Testis (tissue), 2 donors: ENCODE results near the gene RXRA.

ENCODE experiments used
- POLR2A ChIP-seq: fragments of 450-650 bp; IDR thresholded peaks from one replicate; pipeline ENCODE4 v1.6.1; 2017; ENCODE audit warnings: antibody characterized with exemption, mild to moderate bottlenecking, moderate library complexity
- TF ChIP-seq, protein P1 (sequence below), 3 experiments: fragments of 450-650 bp in 2 of 3; fragments of 200-600 bp in 1 of 3; sonication (generic) in 1 of 3; IDR thresholded peaks; one replicate each; pipeline ENCODE4 v1.5.1; 2016 to 2019; ENCODE audit warnings: antibody characterized with exemption in 3 of 3, mild to moderate bottlenecking in 2 of 3, moderate library complexity in 1 of 3

DNA sequence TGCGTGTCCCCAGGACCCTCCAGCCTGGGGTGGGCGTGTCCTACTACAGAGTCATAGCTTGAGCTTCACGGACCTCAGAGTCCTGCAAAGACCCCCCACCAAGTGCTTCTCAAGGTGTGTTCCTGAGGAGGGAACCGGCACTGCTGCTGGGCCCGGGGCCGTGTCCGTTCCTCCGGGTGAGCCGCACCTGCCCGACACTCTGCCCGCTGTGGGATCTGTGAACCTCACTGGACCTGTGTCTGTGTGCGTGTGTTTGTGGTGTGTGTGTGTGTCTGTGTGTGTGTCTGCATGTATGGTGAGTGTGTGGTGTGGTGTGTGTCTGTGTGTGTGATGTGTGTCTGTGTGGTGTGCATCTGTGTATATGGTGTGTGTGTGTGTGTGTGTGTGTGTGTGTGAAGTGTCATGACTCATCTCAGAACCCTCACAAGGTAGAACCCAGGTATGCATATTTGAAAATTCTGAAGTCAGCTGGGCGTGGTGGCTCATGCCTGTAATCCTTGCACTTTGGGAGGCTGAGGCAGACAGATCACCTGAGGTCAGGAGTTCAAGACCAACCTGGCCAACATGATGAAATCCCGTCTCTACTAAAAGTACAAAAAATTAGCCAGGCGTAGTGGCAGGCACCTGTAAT lies 40.9 kb upstream of the RXRA start:
- TF ChIP-seq, protein P1, sequence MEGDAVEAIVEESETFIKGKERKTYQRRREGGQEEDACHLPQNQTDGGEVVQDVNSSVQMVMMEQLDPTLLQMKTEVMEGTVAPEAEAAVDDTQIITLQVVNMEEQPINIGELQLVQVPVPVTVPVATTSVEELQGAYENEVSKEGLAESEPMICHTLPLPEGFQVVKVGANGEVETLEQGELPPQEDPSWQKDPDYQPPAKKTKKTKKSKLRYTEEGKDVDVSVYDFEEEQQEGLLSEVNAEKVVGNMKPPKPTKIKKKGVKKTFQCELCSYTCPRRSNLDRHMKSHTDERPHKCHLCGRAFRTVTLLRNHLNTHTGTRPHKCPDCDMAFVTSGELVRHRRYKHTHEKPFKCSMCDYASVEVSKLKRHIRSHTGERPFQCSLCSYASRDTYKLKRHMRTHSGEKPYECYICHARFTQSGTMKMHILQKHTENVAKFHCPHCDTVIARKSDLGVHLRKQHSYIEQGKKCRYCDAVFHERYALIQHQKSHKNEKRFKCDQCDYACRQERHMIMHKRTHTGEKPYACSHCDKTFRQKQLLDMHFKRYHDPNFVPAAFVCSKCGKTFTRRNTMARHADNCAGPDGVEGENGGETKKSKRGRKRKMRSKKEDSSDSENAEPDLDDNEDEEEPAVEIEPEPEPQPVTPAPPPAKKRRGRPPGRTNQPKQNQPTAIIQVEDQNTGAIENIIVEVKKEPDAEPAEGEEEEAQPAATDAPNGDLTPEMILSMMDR (IDR thresholded peaks at IDR 0.05): no peak
- TF ChIP-seq POLR2A: no peak
